HepG2 (cell line): ENCODE measurements around the gene C10orf120. TPM values are rescaled to one million over a fixed set of nuclear protein-coding genes. Genes with fewer than 3 reads are reported as not detected.

Experiments
- ATAC-seq: fragments of 200-7000 bp; cut with Tn5 transposase; 3 replicates; pipeline ENCODE4 v1.9.1; 2020; ENCODE audit warnings: mild to moderate bottlenecking, moderate library complexity
- BruUV-seq: library from RNA; stranded (reverse); fragments of 400-500 nt; replicated peaks from 2 replicates; lab custom pipeline; 2021; lab: Mats Ljungman, UMichigan
- CTCF ChIA-PET: fragments of 300-600 bp; formaldehyde crosslinking; extraction: SDS; loops from one replicate; lab custom pipeline; 2021; ENCODE audit warnings: low total read pairs, inconsistent platforms, low intra/inter-chr PET ratio; lab: Yijun Ruan, JAX
- POLR2A ChIA-PET: fragments of 350-600 bp; sonication (Branson Sonifier 250); formaldehyde crosslinking; loops from one replicate; lab custom pipeline; 2020; ENCODE audit warnings: antibody characterized with exemption, inconsistent platforms; lab: Yijun Ruan, JAX
- DNase-seq: peaks from one replicate; pipeline ENCODE4 v3.0.0-alpha.2; 2015; ENCODE audit warnings: low spot score
- FAIRE-seq: peaks from 3 replicates; lab custom pipeline; 2011; peaks lifted over from hg19 to GRCh38; lab: Jason Lieb, UNC
- H2AFZ ChIP-seq: one replicate; pipeline ENCODE4 v1.6.1; 2011; ENCODE audit warnings: low read length, inconsistent platforms
- H3K27ac ChIP-seq: fragments of 300-600 bp; 3 replicates; pipeline ENCODE4 v1.8.0; 2011; ENCODE audit warnings: mixed run types, mild to moderate bottlenecking, mixed read lengths, low read length, inconsistent platforms; ENCODE audit not compliant: insufficient read depth; ENCODE audit errors: extremely low read length
- H3K27me3 ChIP-seq, 2 experiments: fragments of 200-600 bp in 1 of 2; 2 replicates in 1 of 2; 3 replicates in 1 of 2; pipeline versions ENCODE4 v1.6.0 to v1.8.0; 2011; ENCODE audit warnings: low read length in 2 of 2, mild to moderate bottlenecking in 2 of 2, moderate library complexity in 2 of 2, inconsistent platforms in 1 of 2; ENCODE audit not compliant: insufficient read depth in 2 of 2, control insufficient read depth in 1 of 2
- H3K36me3 ChIP-seq, 2 experiments: fragments of 200-600 bp in 1 of 2; replicated peaks in 1 of 2; 2 replicates in 1 of 2; 3 replicates in 1 of 2; pipeline versions ENCODE4 v1.5.1 to v1.8.0; 2011; ENCODE audit warnings: low read length in 2 of 2, inconsistent platforms in 1 of 2; ENCODE audit not compliant: insufficient read depth in 2 of 2, control insufficient read depth in 1 of 2
- H3K4me1 ChIP-seq: 2 replicates; pipeline ENCODE4 v1.5.1; 2012; ENCODE audit warnings: low read length, inconsistent platforms; ENCODE audit not compliant: insufficient read depth
- H3K4me2 ChIP-seq: 2 replicates; pipeline ENCODE4 v1.6.0; 2011; ENCODE audit warnings: low read depth, low read length, inconsistent platforms
- H3K4me3 ChIP-seq, 3 experiments: fragments of 200-600 bp in 1 of 3; sonication (generic), shearing (Covaris generic) in 1 of 3; replicated peaks in 1 of 3; 2 replicates each; pipeline ENCODE4 v1.5.1; 2011 to 2016; ENCODE audit warnings: low read length in 3 of 3, inconsistent platforms in 2 of 3, low read depth in 2 of 3, mild to moderate bottlenecking in 2 of 3, control low read depth in 1 of 3, mixed read lengths in 1 of 3; ENCODE audit not compliant: insufficient read depth in 1 of 3
- H3K79me2 ChIP-seq: one replicate; pipeline ENCODE4 v1.6.1; 2011; ENCODE audit warnings: low read length, inconsistent platforms; ENCODE audit not compliant: insufficient read depth
- H3K9ac ChIP-seq: 2 replicates; pipeline ENCODE4 v1.6.0; 2011; ENCODE audit warnings: mild to moderate bottlenecking, low read depth, low read length, inconsistent platforms; ENCODE audit not compliant: insufficient read depth
- H3K9me3 ChIP-seq: 2 replicates; pipeline ENCODE4 v1.5.1; 2012; ENCODE audit warnings: mild to moderate bottlenecking, low read length
- H4K20me1 ChIP-seq: 2 replicates; pipeline ENCODE4 v1.6.0; 2011; ENCODE audit warnings: inconsistent platforms, mild to moderate bottlenecking, low read length, moderate library complexity; ENCODE audit not compliant: insufficient read depth
- ARNTL ChIP-seq: sonication (generic); formaldehyde crosslinking; IDR thresholded peaks from 2 replicates; pipeline ENCODE4 v1.4.0; 2020; ENCODE audit warnings: mild to moderate bottlenecking, missing genetic modification reagents
- CHD4 ChIP-seq: fragments of 200-600 bp; sonication (generic); IDR thresholded peaks from 2 replicates; pipeline ENCODE4 v1.7.0; 2017; ENCODE audit warnings: mild to moderate bottlenecking, low read length, borderline replicate concordance
- GFI1 ChIP-seq: sonication (generic); formaldehyde crosslinking; IDR thresholded peaks from 2 replicates; pipeline ENCODE4 v1.5.0; 2020; ENCODE audit warnings: missing genetic modification reagents, mild to moderate bottlenecking, borderline replicate concordance
- HMG20A ChIP-seq: IDR thresholded peaks from 2 replicates; pipeline ENCODE4 v1.6.1; 2016; ENCODE audit warnings: borderline replicate concordance
- JARID2 ChIP-seq: sonication (generic); formaldehyde crosslinking; IDR thresholded peaks from 2 replicates; pipeline ENCODE4 v1.8.1; 2023; ENCODE audit warnings: missing genetic modification reagents, inconsistent platforms; ENCODE audit not compliant: insufficient replicate concordance
- MBD4 ChIP-seq: IDR thresholded peaks from 2 replicates; pipeline ENCODE4 v1.6.1; 2012; ENCODE audit warnings: low read length, inconsistent platforms, borderline replicate concordance
- NFIB ChIP-seq: sonication (generic); formaldehyde crosslinking; IDR thresholded peaks from 2 replicates; pipeline ENCODE4 v1.9.0; 2021; ENCODE audit warnings: missing genetic modification reagents, mild to moderate bottlenecking, borderline replicate concordance
- PCBP1 ChIP-seq: fragments of 200-400 bp; formaldehyde crosslinking; IDR thresholded peaks from 2 replicates; pipeline ENCODE4 v1.6.1; 2017; ENCODE audit warnings: mild to moderate bottlenecking, low read depth, low read length, borderline replicate concordance
- SP1 ChIP-seq, 2 experiments: fragments of 450-650 bp in 1 of 2; sonication (generic) in 1 of 2; formaldehyde crosslinking in 1 of 2; IDR thresholded peaks; 2 replicates each; pipeline versions ENCODE4 v1.4.0 to v1.6.1; 2016 to 2020; ENCODE audit warnings: missing genetic modification reagents in 1 of 2
- TAF15 ChIP-seq: fragments of 200-400 bp; formaldehyde crosslinking; IDR thresholded peaks from one replicate; pipeline ENCODE4 v1.6.1; 2018; ENCODE audit warnings: mild to moderate bottlenecking, low read depth, low read length; ENCODE audit not compliant: poor library complexity, severe bottlenecking
- TMF1 ChIP-seq: sonication (generic); formaldehyde crosslinking; IDR thresholded peaks from 2 replicates; pipeline ENCODE4 v1.8.1; 2022; ENCODE audit warnings: low read depth, missing genetic modification reagents
- XRCC5 ChIP-seq: fragments of 200-400 bp; formaldehyde crosslinking; optimal IDR thresholded peaks from 2 replicates; pipeline ENCODE3; 2017; ENCODE audit warnings: mild to moderate bottlenecking, low read length
- ZNF468 ChIP-seq: sonication (generic); formaldehyde crosslinking; IDR thresholded peaks from 2 replicates; pipeline ENCODE4 v1.8.0; 2022; ENCODE audit warnings: mild to moderate bottlenecking, moderate library complexity, missing genetic modification reagents
- ZNF747 ChIP-seq: sonication (generic); formaldehyde crosslinking; IDR thresholded peaks from 2 replicates; pipeline ENCODE4 v1.8.1; 2023; ENCODE audit warnings: missing genetic modification reagents, mild to moderate bottlenecking, borderline replicate concordance
- ZSCAN25 ChIP-seq: sonication (generic); formaldehyde crosslinking; IDR thresholded peaks from 2 replicates; pipeline ENCODE4 v1.8.0; 2022; ENCODE audit warnings: mild to moderate bottlenecking, missing genetic modification reagents
- WGBS: methylation state at CpG from one replicate; pipeline ENCODE4 v1.1.6; 2017; ENCODE audit warnings: low lambda C conversion rate; 5-methylcytosine and 5-hydroxymethylcytosine counted together
- in situ Hi-C: cut with HindIII; loops from 2 replicates; pipeline ENCODE4 v1.10.0; 2017; ENCODE audit warnings: low pct_unique_long_range_greater_than_20kb; ENCODE audit not compliant: extremely low pct_ligation_motif_present
- intact Hi-C: fragments of 100-400 bp; cut with micrococcal nuclease; formaldehyde crosslinking; loops from one replicate; pipeline ENCODE4 v1.10.0; 2022; ENCODE audit not compliant: unreplicated experiment
- polyA plus RNA-seq, 8 experiments: library from polyadenylated mRNA; depleted of rRNA in 3 of 8; stranded (reverse) in 7 of 8; unstranded in 1 of 8; fragments of >200 nt; fragmentation: Illumina TruSeq in 4 of 8; extraction: Trizol in 4 of 8; gene quantifications; 2 replicates each; pipeline versions ENCODE4 v1.2.1 to v1.2.3, GENCODE V29; 2011 to 2016; ENCODE audit warnings: low read depth in 4 of 8, missing spikeins in 1 of 8, mixed read lengths in 1 of 8; ENCODE audit not compliant: insufficient read depth in 1 of 8
- total RNA-seq, 5 experiments: library from RNA; depleted of rRNA; stranded (reverse); fragments of >200 nt; fragmentation: Illumina TruSeq; extraction: Trizol; gene quantifications; 2 replicates each; pipeline ENCODE4 v1.2.3, GENCODE V29; 2016; ENCODE audit warnings: low read depth in 1 of 5

The C10orf120 gene
- total and polyA plus RNA-seq, 2 of the 13 experiments (the other 11 are each of a cell fraction or from before 2014, with no cell fraction given) = not detected

- H3K9ac ChIP-seq = no peak overlapping the region
- no peak for FAIRE-seq
These were observed 42.9 kb downstream of the C10orf120 start for GRCh38 chr10:122656741-122657140.

GRCh38 chr10:122656308-122656705 lies 43.3 kb downstream of the C10orf120 start:
- H3K9ac ChIP-seq = no peak overlapping the region
- no peak overlapping the region for H2AFZ ChIP-seq
- POLR2A ChIA-PET = no interaction called here
- H3K27ac ChIP-seq = no peak overlapping the region
- no peak for FAIRE-seq
- in situ Hi-C loops = no loop called here
- H3K4me3 ChIP-seq = no peak overlapping the region
- intact Hi-C loops = no loop called here
- TF ChIP-seq PCBP1 (no peak), NFIB (CRISPR knock-in tag) (no peak), TMF1 (CRISPR knock-in tag) (no peak)
- TF ChIP-seq, all 625 proteins: peak for 0
- no peak for ATAC-seq
- no peak for DNase-seq
- H3K36me3 ChIP-seq = no peaks in the 10 kb centered on the region
- no peaks in the 10 kb centered on the region for H3K9me3 ChIP-seq
- no peaks in the 10 kb centered on the region for H3K4me1 ChIP-seq
- BruUV-seq = no TSS peak
- peaks cover 4 to 51% of the 10 kb centered on the region in 2 experiments; a peak in 3 of 5 replicates for H3K27me3 ChIP-seq
- H3K79me2 ChIP-seq = no peaks in the 10 kb centered on the region
- CTCF ChIA-PET = no interaction called here
- no peaks in the 10 kb centered on the region for H4K20me1 ChIP-seq
- no peak overlapping the region for H3K4me2 ChIP-seq
- 0% methylated on average over 2 of the region's 2 CpGs for WGBS

More at GRCh38 chr10:122656741-122657140, 42.9 kb downstream of the C10orf120 start:
- no peaks in the 10 kb centered on the region for H3K36me3 ChIP-seq
- H4K20me1 ChIP-seq = no peaks in the 10 kb centered on the region
- intact Hi-C loops = no loop called here
- H3K4me1 ChIP-seq = no peaks in the 10 kb centered on the region
- H3K27me3 ChIP-seq = peaks cover 4 to 51% of the 10 kb centered on the region in 2 experiments; a peak in 3 of 5 replicates
- TF ChIP-seq TAF15 (no peak), ARNTL (CRISPR knock-in tag) (no peak), ZSCAN25 (no peak), XRCC5 (no peak), JARID2 (CRISPR knock-in tag) (no peak), ZNF747 (no peak), CHD4 (no peak), HMG20A (CRISPR knock-in tag) (no peak), ZNF468 (CRISPR knock-in tag) (no peak), MBD4 (no peak), GFI1 (CRISPR knock-in tag) (no peak), SP1 (IDR thresholded peaks at IDR 0.05) (no peak), SP1 (CRISPR knock-in tag; IDR thresholded peaks at IDR 0.05) (no peak)
- no peak overlapping the region for H3K4me2 ChIP-seq
- ChIA-PET CTCF (no interaction called here), POLR2A (no interaction called here)
- WGBS = 0% methylated on average over 1 of the region's 5 CpGs
- no TSS peak for BruUV-seq
- DNase-seq = no peak
- H3K4me3 ChIP-seq = no peak overlapping the region
- in situ Hi-C loops = no loop called here
- ATAC-seq = no peak
- no peak overlapping the region for H3K27ac ChIP-seq
- H3K79me2 ChIP-seq = no peaks in the 10 kb centered on the region
- H2AFZ ChIP-seq = no peak overlapping the region
- H3K9me3 ChIP-seq = no peaks in the 10 kb centered on the region
